Testis (tissue), 2 donors: ENCODE data around the gene ANKRD44.

ENCODE experiments used
- CTCF ChIP-seq, 3 experiments: fragments of 450-650 bp in 2 of 3; fragments of 200-600 bp in 1 of 3; sonication (generic) in 1 of 3; IDR thresholded peaks; one replicate each; pipeline ENCODE4 v1.5.1; 2016 to 2019; ENCODE audit warnings: antibody characterized with exemption in 3 of 3, mild to moderate bottlenecking in 2 of 3, moderate library complexity in 1 of 3
- POLR2A ChIP-seq: fragments of 450-650 bp; IDR thresholded peaks from one replicate; pipeline ENCODE4 v1.6.1; 2017; ENCODE audit warnings: antibody characterized with exemption, mild to moderate bottlenecking, moderate library complexity

- TF ChIP-seq CTCF (IDR thresholded peaks at IDR 0.05) (no peak), POLR2A (no peak)
Measured at GRCh38 chr2:196954001-196954400, 356.6 kb downstream of the ANKRD44 start.
